ENCODE results near the gene PFDN4.

The PFDN4 gene

GRCh38 chr20:54160065-54161007 is 47.6 kb upstream of the PFDN4 start:
- TF ChIP-seq ZNF354C (tag by site-specific recombination; IDR thresholded peaks at IDR 0.05; ENCODE audit: borderline replicate concordance, low read depth) (no peak), ZNF311 (tag by site-specific recombination; IDR thresholded peaks at IDR 0.05; ENCODE audit: borderline replicate concordance) (no peak), KLF17 (tag by site-specific recombination; IDR thresholded peaks at IDR 0.05) (no peak), ZNF518A (tag by site-specific recombination; conservative IDR thresholded peaks at IDR 0.05; ENCODE audit: low read depth) (no peak), ZNF645 (tag by site-specific recombination; IDR thresholded peaks at IDR 0.05) (no peak), ZNF341 (tag by site-specific recombination; IDR thresholded peaks at IDR 0.05; ENCODE audit: low read depth) (no peak), ZNF791 (tag by site-specific recombination; IDR thresholded peaks at IDR 0.05) (no peak)
- TF ChIP-seq, protein P1, sequence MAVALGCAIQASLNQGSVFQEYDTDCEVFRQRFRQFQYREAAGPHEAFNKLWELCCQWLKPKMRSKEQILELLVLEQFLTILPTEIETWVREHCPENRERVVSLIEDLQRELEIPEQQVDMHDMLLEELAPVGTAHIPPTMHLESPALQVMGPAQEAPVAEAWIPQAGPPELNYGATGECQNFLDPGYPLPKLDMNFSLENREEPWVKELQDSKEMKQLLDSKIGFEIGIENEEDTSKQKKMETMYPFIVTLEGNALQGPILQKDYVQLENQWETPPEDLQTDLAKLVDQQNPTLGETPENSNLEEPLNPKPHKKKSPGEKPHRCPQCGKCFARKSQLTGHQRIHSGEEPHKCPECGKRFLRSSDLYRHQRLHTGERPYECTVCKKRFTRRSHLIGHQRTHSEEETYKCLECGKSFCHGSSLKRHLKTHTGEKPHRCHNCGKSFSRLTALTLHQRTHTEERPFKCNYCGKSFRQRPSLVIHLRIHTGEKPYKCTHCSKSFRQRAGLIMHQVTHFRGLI (tag by site-specific recombination; IDR thresholded peaks at IDR 0.05): no peak
- TF ChIP-seq, protein P2, sequence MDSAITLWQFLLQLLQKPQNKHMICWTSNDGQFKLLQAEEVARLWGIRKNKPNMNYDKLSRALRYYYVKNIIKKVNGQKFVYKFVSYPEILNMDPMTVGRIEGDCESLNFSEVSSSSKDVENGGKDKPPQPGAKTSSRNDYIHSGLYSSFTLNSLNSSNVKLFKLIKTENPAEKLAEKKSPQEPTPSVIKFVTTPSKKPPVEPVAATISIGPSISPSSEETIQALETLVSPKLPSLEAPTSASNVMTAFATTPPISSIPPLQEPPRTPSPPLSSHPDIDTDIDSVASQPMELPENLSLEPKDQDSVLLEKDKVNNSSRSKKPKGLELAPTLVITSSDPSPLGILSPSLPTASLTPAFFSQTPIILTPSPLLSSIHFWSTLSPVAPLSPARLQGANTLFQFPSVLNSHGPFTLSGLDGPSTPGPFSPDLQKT (IDR thresholded peaks at IDR 0.05; ENCODE audit: borderline replicate concordance, low read depth, low read length): no peak
- TF ChIP-seq, protein P3, sequence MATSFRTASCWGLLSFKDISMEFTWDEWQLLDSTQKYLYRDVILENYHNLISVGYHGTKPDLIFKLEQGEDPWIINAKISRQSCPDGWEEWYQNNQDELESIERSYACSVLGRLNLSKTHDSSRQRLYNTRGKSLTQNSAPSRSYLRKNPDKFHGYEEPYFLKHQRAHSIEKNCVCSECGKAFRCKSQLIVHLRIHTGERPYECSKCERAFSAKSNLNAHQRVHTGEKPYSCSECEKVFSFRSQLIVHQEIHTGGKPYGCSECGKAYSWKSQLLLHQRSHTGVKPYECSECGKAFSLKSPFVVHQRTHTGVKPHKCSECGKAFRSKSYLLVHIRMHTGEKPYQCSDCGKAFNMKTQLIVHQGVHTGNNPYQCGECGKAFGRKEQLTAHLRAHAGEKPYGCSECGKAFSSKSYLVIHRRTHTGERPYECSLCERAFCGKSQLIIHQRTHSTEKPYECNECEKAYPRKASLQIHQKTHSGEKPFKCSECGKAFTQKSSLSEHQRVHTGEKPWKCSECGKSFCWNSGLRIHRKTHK (tag by site-specific recombination; IDR thresholded peaks at IDR 0.05): no peak
- H3K4me3 ChIP-seq (ENCODE audit: low read depth, low read length): no peak overlapping the region
- no peak overlapping the region for H3K27ac ChIP-seq (ENCODE audit: extremely low read depth, low read depth, low read length)
- no peaks in the 10 kb centered on the region for H3K36me3 ChIP-seq (ENCODE audit: control insufficient read depth in 2 of 2, insufficient read depth in 1 of 2, low read length in 2 of 2)
- ChIA-PET POLR2A (interaction anchor here (0.6 kb wide), 1 partner anchor 458 kb away, joined by 3 read pairs; no protein-coding TSS in a partner anchor), CTCF (interaction anchor here (0.7 to 1.2 kb wide), 3 partner anchors 9 to 57 kb away, joined by 3 to 4 read pairs (median 3); no protein-coding TSS in a partner anchor)
- H3K9me3 ChIP-seq (ENCODE audit: control insufficient read depth, insufficient read depth, low read depth, low read length): no peaks in the 10 kb centered on the region
- H3K4me1 ChIP-seq (ENCODE audit: control insufficient read depth, insufficient read depth, low read length): no peaks in the 10 kb centered on the region

Measured in HEK293 (cell line).